GM10248 (cell line): ENCODE measurements around the gene LARGE1.

Experiments used
- CTCF ChIA-PET: fragments of 300-600 bp; sonication (Branson Sonifier 250); formaldehyde crosslinking; extraction: SDS; loops from one replicate; lab custom pipeline; 2021; ENCODE audit warnings: antibody characterized with exemption; lab: Yijun Ruan, JAX
- POLR2A ChIA-PET: fragments of 350-650 bp; sonication (Branson Sonifier 250); formaldehyde crosslinking; extraction: SDS; loops from one replicate; lab custom pipeline; 2020; ENCODE audit warnings: antibody characterized with exemption; lab: Yijun Ruan, JAX
- DNase-seq: peaks from one replicate; pipeline ENCODE4 v3.0.0; 2012; ENCODE audit errors: extremely low spot score
- TF ChIP-seq, protein P1 (sequence below): IDR thresholded peaks from 2 replicates; pipeline ENCODE4 v1.5.1; 2012; ENCODE audit warnings: mild to moderate bottlenecking, low read depth; ENCODE audit errors: extremely low read depth, missing control alignments, control extremely low read depth

Gene LARGE1

DNA sequence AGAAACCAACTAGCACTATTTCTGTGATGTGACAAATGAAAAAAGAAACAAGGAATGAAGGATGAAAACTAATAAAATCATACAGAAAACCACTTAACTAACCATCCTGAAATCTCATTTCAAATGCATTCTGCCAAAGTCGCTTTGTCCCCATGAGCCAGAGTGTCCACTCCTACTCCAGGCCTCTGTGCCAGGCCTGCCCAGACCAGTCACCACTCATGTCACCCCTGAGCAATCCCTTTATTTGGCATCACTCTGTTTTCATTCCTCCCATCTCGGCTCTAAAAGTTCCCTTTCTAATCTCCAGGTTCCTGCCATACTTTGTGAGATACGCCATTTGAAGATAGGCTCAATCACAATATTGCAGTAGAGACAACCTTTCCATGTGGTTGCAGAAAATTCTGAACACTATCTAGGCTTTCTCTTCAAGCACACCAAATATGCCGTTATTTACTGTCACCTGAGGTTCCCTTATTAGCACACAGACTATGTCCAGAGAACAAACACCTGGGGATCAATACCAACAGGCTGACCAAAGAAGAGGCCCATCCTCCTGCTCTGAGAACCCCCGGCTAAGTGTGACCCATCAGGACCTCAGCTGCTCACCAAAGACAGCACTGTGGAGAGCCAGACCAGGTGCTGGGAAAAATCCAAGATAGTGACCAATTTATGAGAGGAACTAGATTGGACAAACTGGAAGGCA is 202.4 kb downstream of the LARGE1 start:
- POLR2A ChIA-PET, result no interaction called here

DNA sequence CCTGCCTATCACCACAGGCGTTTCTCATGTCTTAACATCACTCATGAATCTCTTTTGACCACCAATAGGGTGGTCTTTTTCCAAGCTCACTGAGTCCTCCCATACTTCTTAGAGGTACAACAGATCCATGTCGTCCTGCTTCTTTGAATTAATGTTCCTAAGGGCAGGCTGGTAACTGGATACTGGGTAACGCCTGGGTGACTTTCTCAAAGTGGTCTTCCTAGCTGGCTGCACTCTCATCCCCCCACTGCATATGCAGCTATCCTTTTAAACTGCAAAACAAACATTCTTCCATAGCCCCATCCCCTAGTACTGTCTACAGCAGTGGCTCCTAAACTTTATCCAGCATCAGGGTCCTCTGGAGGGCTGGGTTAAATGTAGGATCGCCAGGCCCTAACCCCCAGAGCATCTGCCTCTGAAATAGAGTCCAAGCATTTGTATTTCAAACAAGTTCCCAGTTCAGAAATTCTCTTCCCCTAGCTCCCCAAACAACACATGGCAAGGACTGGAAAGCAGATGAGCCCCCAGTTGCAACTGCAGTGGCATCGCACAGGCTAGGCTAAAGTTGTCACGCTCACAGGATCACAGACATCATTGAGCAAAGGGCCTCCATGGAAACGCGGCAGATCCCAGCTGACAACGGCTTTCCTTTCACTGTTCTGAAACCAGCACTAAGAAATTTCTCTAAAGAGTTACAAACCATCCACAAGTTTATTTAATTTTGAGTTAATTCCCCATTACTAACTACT is 204.9 kb downstream of the LARGE1 start:
- TF ChIP-seq, protein P1, sequence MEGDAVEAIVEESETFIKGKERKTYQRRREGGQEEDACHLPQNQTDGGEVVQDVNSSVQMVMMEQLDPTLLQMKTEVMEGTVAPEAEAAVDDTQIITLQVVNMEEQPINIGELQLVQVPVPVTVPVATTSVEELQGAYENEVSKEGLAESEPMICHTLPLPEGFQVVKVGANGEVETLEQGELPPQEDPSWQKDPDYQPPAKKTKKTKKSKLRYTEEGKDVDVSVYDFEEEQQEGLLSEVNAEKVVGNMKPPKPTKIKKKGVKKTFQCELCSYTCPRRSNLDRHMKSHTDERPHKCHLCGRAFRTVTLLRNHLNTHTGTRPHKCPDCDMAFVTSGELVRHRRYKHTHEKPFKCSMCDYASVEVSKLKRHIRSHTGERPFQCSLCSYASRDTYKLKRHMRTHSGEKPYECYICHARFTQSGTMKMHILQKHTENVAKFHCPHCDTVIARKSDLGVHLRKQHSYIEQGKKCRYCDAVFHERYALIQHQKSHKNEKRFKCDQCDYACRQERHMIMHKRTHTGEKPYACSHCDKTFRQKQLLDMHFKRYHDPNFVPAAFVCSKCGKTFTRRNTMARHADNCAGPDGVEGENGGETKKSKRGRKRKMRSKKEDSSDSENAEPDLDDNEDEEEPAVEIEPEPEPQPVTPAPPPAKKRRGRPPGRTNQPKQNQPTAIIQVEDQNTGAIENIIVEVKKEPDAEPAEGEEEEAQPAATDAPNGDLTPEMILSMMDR, result no peak
- no peak for DNase-seq
- ChIA-PET CTCF (no interaction called here), POLR2A (no interaction called here)

More for the DNA sequence above, 202.4 kb downstream of the LARGE1 start:
- DNase-seq, result no peak
- TF ChIP-seq, protein P1, result no peak
- CTCF ChIA-PET, result no interaction called here

DNA sequence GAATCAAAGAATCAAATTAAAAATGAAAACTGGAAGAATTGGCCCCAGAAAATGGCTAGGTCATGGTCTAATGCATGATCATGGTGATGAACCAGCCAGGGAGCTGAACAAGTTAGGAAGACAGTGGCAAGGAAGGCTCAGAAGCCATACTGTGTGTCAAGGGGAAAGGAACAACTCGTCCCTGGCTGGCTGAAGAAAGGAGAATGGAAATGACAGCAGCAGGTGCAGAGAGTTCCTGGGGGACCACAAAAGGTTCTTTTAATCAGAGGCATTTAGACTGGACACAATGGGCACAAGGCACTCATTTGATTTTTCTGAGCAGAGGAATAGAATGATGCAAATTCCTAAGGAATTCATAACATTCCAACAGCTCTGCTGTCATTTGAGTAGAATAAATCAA is 209.9 kb downstream of the LARGE1 start:
- POLR2A ChIA-PET, result no interaction called here
- CTCF ChIA-PET, result no interaction called here
- no peak for DNase-seq
- TF ChIP-seq, protein P1, result no peak

DNA sequence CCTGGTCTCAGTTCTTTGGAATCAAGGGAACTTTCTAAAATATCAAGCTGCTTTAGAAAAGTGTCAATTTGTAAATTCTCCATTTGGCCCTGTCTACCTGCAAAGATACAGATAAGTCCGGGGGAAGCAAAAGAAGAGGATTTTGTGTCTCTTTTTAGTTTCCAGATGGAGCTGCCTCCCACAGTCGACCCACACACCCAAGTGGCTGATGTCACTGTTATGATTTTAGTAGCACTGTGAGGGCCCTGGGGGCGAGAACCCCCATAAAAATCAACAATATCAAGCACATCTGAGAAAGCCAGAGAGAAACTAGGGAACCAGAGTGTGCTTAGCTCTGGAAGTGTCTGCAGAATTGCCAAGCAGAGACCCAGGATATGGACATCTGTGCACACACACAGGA is 212.7 kb downstream of the LARGE1 start:
- CTCF ChIA-PET, result interaction anchor here (1.6 kb wide), 1 partner anchor 9 kb away, joined by 5 read pairs; no protein-coding TSS in a partner anchor
- TF ChIP-seq, protein P1, result no peak
- POLR2A ChIA-PET, result no interaction called here
- no peak for DNase-seq

DNA sequence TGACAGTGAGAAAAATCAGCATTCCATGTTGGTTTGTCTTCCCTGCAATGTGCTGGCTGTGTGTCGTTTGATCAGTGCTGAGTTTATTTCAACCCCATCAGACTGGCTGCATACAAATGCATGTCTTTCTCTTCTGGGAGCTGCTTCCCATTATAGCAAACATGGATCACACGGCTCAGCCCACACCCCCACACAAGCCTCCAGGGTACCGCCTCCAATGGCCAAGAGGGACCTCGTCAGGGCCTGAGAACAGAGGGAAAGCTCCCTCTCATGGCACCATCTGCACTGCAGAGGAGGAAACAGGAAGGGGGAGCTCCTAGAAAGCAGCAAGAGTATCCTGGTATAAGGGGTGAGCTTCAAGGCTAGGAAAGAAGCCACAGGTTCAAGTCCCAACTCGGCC is 214.2 kb downstream of the LARGE1 start:
- DNase-seq, result no peak
- ChIA-PET CTCF (interaction anchor here (3.2 kb wide), 1 partner anchor 12 kb away, joined by 12 read pairs; no protein-coding TSS in a partner anchor), POLR2A (no interaction called here)
- TF ChIP-seq, protein P1, result no peak

DNA sequence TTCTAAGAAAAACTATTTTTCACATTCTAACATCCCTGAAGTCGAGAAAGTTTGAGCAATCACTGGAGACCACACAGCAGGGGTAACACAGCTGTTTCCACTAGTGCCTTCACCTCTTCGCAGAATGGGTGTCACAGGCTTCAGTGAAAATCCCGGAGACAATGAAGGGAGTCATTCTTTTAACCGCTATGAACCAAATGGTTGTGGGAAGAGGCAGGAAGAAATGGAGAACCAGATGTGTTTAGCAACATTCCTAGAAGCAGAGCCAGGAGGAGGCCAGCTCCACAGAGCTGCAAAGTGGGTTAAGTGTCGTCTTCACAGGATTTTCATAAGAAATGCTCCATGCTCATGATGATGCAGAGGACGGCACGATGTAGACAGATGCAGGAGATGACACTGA is 221.1 kb downstream of the LARGE1 start:
- CTCF ChIA-PET, result interaction anchor here (1.7 kb wide), 1 partner anchor 8 kb away, joined by 5 read pairs; no protein-coding TSS in a partner anchor
- DNase-seq, result no peak
- POLR2A ChIA-PET, result no interaction called here
- TF ChIP-seq, protein P1, result no peak
